Right ventricle myocardium superior (tissue), 1 donor: ENCODE measurements around the gene GAS6. TPM values are rescaled to one million over a fixed set of nuclear protein-coding genes. Genes with fewer than 3 reads are reported as not detected.

Experiments used
- ATAC-seq: fragments of 200-7000 bp; cut with Tn5 transposase; one replicate; pipeline ENCODE4 v1.9.1; 2020; ENCODE audit warnings: mild to moderate bottlenecking; ENCODE audit not compliant: poor library complexity
- DNase-seq: peaks from one replicate; pipeline ENCODE4 v3.0.0-alpha.2; 2020
- intact Hi-C: fragments of 100-400 bp; cut with DNase I; formaldehyde crosslinking; loops from one replicate; pipeline ENCODE4 v1.11.2; 2022
- total RNA-seq: library from RNA; stranded (reverse); fragmentation: NEBNext Ultra II Directional; extraction: Animal tissue kit (Norgen Biotek cat#: 25700); gene quantifications from one replicate; pipeline ENCODE4 v1.2.1, GENCODE V29; 2021
- donor health status: DM: no; HTN: yes; CAD: no; lungs with severe emphysema.

GAS6 gene
- total RNA-seq, 1 donor from 2014 or later, result 181 TPM

- ATAC-seq (no peak), DNase-seq (peak; percentile 38)
- intact Hi-C loops, result loop anchor here (5.0 kb wide), 3 partner anchors 69 to 129 kb away; no protein-coding TSS in a partner anchor
These were observed 45.8 kb downstream of the GAS6 start for GRCh38 chr13:113817860-113818691.

- peak; percentile 92 for DNase-seq
- intact Hi-C loops, result loop anchor here (5.0 kb wide), 3 partner anchors 70 to 130 kb away; no protein-coding TSS in a partner anchor
- ATAC-seq, result peak; percentile 52
These were observed 46.7 kb downstream of the GAS6 start for GRCh38 chr13:113816946-113817859.

GRCh38 chr13:113816254-113816929 is 47.5 kb downstream of the GAS6 start:
- DNase-seq, result peak; percentile 45
- ATAC-seq, result no peak
- intact Hi-C loops, result loop anchor here (5.0 kb wide), 3 partner anchors 71 to 131 kb away; no protein-coding TSS in a partner anchor

GRCh38 chr13:113815151-113816058 is 48.5 kb downstream of the GAS6 start:
- DNase-seq (peak; percentile 47), ATAC-seq (no peak)
- intact Hi-C loops, result loop anchor here (5.0 kb wide), 3 partner anchors 72 to 132 kb away; no protein-coding TSS in a partner anchor

- ATAC-seq (no peak), DNase-seq (peak; percentile 29)
- intact Hi-C loops, result no loop called here
These were observed 49.4 kb downstream of the GAS6 start for GRCh38 chr13:113814435-113814821.

GRCh38 chr13:113813749-113814434 is 50.0 kb downstream of the GAS6 start:
- DNase-seq, result peak; percentile 52
- no peak for ATAC-seq
- intact Hi-C loops, result no loop called here

GRCh38 chr13:113813070-113813748 is 50.7 kb downstream of the GAS6 start:
- DNase-seq (peak; percentile 15), ATAC-seq (no peak)
- intact Hi-C loops, result no loop called here

- ATAC-seq (no peak), DNase-seq (peak; percentile 42)
- intact Hi-C loops, result no loop called here
These were observed 51.5 kb downstream of the GAS6 start for GRCh38 chr13:113812178-113813040.

GRCh38 chr13:113811081-113811928 is 52.6 kb downstream of the GAS6 start:
- intact Hi-C loops, result no loop called here

GRCh38 chr13:113810640-113811039 is 53.2 kb downstream of the GAS6 start:
- ATAC-seq (no peak), DNase-seq (peak; percentile 22)
- intact Hi-C loops, result no loop called here

More at GRCh38 chr13:113811081-113811928, 52.6 kb downstream of the GAS6 start:
- ATAC-seq, result no peak
- DNase-seq, result peak; percentile 26

- intact Hi-C loops, result no loop called here
- no peak for ATAC-seq
- DNase-seq, result peak; percentile 31
These were observed 53.9 kb downstream of the GAS6 start for GRCh38 chr13:113809934-113810333.

GRCh38 chr13:113808058-113808834 is 55.6 kb downstream of the GAS6 start:
- ATAC-seq (no peak), DNase-seq (peak; percentile 9)
- intact Hi-C loops, result no loop called here

- ATAC-seq, result no peak
- intact Hi-C loops, result no loop called here
- DNase-seq, result peak; percentile 26
These were observed 57.4 kb downstream of the GAS6 start for GRCh38 chr13:113806526-113806925.

GRCh38 chr13:113806104-113806471 is 57.8 kb downstream of the GAS6 start:
- DNase-seq, result peak; percentile 35
- intact Hi-C loops, result no loop called here
- no peak for ATAC-seq
